GM10248 (cell line): ENCODE results near the gene CATSPER4.

ENCODE experiments used
- CTCF ChIA-PET: fragments of 300-600 bp; sonication (Branson Sonifier 250); formaldehyde crosslinking; extraction: SDS; loops from one replicate; lab custom pipeline; 2021; ENCODE audit warnings: antibody characterized with exemption; lab: Yijun Ruan, JAX
- POLR2A ChIA-PET: fragments of 350-650 bp; sonication (Branson Sonifier 250); formaldehyde crosslinking; extraction: SDS; loops from one replicate; lab custom pipeline; 2020; ENCODE audit warnings: antibody characterized with exemption; lab: Yijun Ruan, JAX
- DNase-seq: peaks from one replicate; pipeline ENCODE4 v3.0.0; 2012; ENCODE audit errors: extremely low spot score
- TF ChIP-seq, protein P1 (sequence below): IDR thresholded peaks from 2 replicates; pipeline ENCODE4 v1.5.1; 2012; ENCODE audit warnings: mild to moderate bottlenecking, low read depth; ENCODE audit errors: extremely low read depth, missing control alignments, control extremely low read depth

The CATSPER4 gene

DNA sequence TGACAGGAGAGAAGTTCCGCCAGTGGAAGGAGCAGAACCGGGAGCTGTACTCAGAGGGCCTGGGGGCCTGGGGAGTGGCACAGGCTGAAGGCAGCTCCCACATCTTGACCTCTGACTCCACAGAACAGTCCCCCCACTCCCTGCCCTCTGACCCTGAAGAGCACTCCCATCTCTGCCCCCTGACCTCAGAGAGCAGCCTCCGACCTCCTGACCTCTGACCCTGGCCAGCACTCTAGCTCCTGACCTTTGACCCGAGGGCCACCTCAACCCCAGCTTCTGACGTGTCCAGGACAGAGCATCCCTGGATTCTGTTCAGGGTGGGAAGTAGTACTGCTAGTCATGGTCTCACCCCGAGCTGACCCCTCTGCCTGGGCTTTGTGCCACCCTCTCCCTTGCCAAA, 1.1 kb upstream of the CATSPER4 start:
- ChIA-PET CTCF (interaction anchor here (1.0 to 2.7 kb wide), 7 partner anchors 9 to 152 kb away, joined by 3 to 8 read pairs (median 5); partner anchors contain the start of genes CEP85 and ZNF593), POLR2A (no interaction called here)
- TF ChIP-seq, protein P1, sequence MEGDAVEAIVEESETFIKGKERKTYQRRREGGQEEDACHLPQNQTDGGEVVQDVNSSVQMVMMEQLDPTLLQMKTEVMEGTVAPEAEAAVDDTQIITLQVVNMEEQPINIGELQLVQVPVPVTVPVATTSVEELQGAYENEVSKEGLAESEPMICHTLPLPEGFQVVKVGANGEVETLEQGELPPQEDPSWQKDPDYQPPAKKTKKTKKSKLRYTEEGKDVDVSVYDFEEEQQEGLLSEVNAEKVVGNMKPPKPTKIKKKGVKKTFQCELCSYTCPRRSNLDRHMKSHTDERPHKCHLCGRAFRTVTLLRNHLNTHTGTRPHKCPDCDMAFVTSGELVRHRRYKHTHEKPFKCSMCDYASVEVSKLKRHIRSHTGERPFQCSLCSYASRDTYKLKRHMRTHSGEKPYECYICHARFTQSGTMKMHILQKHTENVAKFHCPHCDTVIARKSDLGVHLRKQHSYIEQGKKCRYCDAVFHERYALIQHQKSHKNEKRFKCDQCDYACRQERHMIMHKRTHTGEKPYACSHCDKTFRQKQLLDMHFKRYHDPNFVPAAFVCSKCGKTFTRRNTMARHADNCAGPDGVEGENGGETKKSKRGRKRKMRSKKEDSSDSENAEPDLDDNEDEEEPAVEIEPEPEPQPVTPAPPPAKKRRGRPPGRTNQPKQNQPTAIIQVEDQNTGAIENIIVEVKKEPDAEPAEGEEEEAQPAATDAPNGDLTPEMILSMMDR: no peak

GRCh38 chr1:26189751-26190275, 589 bp upstream of the CATSPER4 start:
- ChIA-PET CTCF (interaction anchor here (1.0 to 2.7 kb wide), 7 partner anchors 9 to 153 kb away, joined by 3 to 8 read pairs (median 5); partner anchors contain the start of genes CEP85 and ZNF593), POLR2A (no interaction called here)
- TF ChIP-seq, protein P1: no peak
- no peak for DNase-seq

More for the DNA sequence above, 1.1 kb upstream of the CATSPER4 start:
- DNase-seq: no peak

DNA sequence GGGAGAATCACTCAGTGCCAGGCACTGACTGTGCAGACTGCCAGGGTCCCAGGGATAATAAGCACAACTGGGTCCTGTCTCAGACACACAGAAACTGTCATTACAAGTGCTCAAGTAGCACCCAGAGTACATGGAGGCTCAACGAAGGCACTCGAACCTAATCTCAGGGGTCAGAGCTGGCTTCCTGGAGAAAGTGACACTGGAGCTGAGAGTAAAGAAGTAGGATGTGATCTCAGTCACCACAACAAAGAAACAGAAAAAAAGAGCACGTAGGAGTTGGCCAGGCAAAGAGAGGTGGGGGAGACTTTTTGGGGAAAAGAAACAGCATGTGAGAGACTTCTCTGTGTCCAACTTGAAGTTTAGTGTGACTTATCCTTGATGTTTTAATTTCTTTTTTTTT, 1.3 kb downstream of the CATSPER4 start:
- DNase-seq: peak; percentile 62
- TF ChIP-seq, protein P1: no peak
- ChIA-PET CTCF (interaction anchor here (1.1 kb wide), 2 partner anchors 13 to 47 kb away, joined by 3 to 4 read pairs; no protein-coding TSS in a partner anchor), POLR2A (no interaction called here)

GRCh38 chr1:26195805-26196204, 5.4 kb downstream of the CATSPER4 start:
- POLR2A ChIA-PET: no interaction called here
- CTCF ChIA-PET: interaction anchor here (1.2 to 1.4 kb wide), 2 partner anchors 9 to 167 kb away, joined by 3 to 5 read pairs; no protein-coding TSS in a partner anchor
- TF ChIP-seq, protein P1: no peak
- no peak for DNase-seq

DNA sequence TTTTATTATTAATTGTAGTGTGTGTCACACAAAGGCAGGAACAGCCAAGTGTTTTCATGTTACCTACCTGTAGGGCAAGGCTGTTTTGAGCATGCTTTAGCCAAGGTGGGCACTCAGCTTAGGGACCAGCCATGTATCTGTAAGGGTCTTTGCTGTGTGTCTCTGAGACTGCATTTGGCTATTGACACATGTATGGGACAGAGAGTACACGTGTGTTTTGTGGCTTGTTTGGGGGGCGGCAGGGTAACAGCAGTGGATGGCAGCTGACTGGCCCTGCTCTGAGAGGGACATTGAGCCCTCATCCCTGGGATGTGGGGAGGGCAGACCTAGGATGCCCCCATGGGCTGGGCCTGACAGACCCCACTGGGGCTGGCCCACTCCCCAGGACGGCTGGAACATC, 6.9 kb downstream of the CATSPER4 start:
- TF ChIP-seq, protein P1: no peak
- ChIA-PET POLR2A (no interaction called here), CTCF (interaction anchor here (0.8 kb wide), 2 partner anchors 27 to 37 kb away, joined by 3 to 4 read pairs; partner anchors contain the start of genes CEP85 and ZNF593)
- no peak for DNase-seq

DNA sequence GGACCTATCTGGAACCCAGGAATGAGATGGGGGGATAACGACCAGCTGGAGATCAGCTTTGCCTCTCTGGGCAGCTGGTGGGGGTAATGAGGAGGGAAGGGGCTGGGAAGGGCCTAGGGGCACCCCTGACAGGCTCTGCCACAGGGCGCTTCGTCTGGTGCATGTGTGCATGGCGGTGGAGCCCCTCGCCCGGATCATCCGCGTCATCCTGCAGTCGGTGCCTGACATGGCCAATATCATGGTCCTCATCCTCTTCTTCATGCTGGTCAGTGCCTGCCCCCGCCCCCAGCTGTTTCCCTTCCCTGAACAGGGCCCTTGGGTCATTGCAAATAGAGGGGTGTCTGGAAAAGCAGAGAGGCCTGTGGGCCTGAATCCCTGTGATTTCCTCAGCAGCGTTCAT, 7.4 kb downstream of the CATSPER4 start:
- TF ChIP-seq, protein P1: no peak
- POLR2A ChIA-PET: no interaction called here
- DNase-seq: no peak
- CTCF ChIA-PET: interaction anchor here (0.8 kb wide), 2 partner anchors 28 to 36 kb away, joined by 3 to 4 read pairs; partner anchors contain the start of genes CEP85 and ZNF593
